NCI-H2227 (cell line): ENCODE measurements around the gene DPF3.

Source experiments
- DNase-seq: peaks from one replicate; lab custom pipeline; 2025; ENCODE audit not compliant: unreplicated experiment; lab: John Stamatoyannopoulos, UW

Gene DPF3

GRCh38 chr14:72722201-72722785 lies 171.6 kb downstream of the DPF3 start:
- DNase-seq: no peak

- DNase-seq: no peak
These were observed 172.8 kb downstream of the DPF3 start for GRCh38 chr14:72721083-72721482.

- no peak for DNase-seq
These were observed 176.7 kb downstream of the DPF3 start for GRCh38 chr14:72717220-72717619.

- DNase-seq: no peak
These were observed 177.4 kb downstream of the DPF3 start for GRCh38 chr14:72716476-72716875.

GRCh38 chr14:72715850-72716228 lies 178.1 kb downstream of the DPF3 start:
- no peak for DNase-seq

GRCh38 chr14:72715215-72715849 lies 178.6 kb downstream of the DPF3 start:
- no peak for DNase-seq

- DNase-seq: no peak
These were observed 179.1 kb downstream of the DPF3 start for GRCh38 chr14:72714871-72715214.

- DNase-seq: no peak
These were observed 179.8 kb downstream of the DPF3 start for GRCh38 chr14:72714094-72714493.

- no peak for DNase-seq
These were observed 182.0 kb downstream of the DPF3 start for GRCh38 chr14:72711936-72712335.

GRCh38 chr14:72709916-72710611 lies 183.8 kb downstream of the DPF3 start:
- no peak for DNase-seq

- DNase-seq: no peak
These were observed 185.0 kb downstream of the DPF3 start for GRCh38 chr14:72708708-72709475.

- DNase-seq: no peak
These were observed 185.7 kb downstream of the DPF3 start for GRCh38 chr14:72708222-72708621.

- DNase-seq: no peak
These were observed 187.4 kb downstream of the DPF3 start for GRCh38 chr14:72706485-72706884.

- DNase-seq: no peak
These were observed 189.4 kb downstream of the DPF3 start for GRCh38 chr14:72704502-72704901.

GRCh38 chr14:72701605-72702004 lies 192.3 kb downstream of the DPF3 start:
- no peak for DNase-seq

GRCh38 chr14:72701237-72701565 lies 192.7 kb downstream of the DPF3 start:
- DNase-seq: no peak

- DNase-seq: no peak
These were observed 193.3 kb downstream of the DPF3 start for GRCh38 chr14:72700338-72701236.

GRCh38 chr14:72699852-72700257 lies 194.0 kb downstream of the DPF3 start:
- DNase-seq: no peak

- no peak for DNase-seq
These were observed 194.5 kb downstream of the DPF3 start for GRCh38 chr14:72699443-72699842.

- no peak for DNase-seq
These were observed 201.2 kb downstream of the DPF3 start for GRCh38 chr14:72692696-72693095.

- DNase-seq: no peak
These were observed 203.6 kb downstream of the DPF3 start for GRCh38 chr14:72690324-72690723.
